Fibroblast of mammary gland (primary cell): ENCODE results near the gene CCDC137.
"Not testable (repeated sequence)": the region's sequence is repeated elsewhere in the genome, so short reads cannot be mapped to it uniquely, and the experiment has no call there.

Source experiments
- DNase-seq: peaks from one replicate; pipeline ENCODE4 v3.0.0-alpha.2; 2010; ENCODE audit warnings: low read depth
- H3K4me3 ChIP-seq: 2 replicates; pipeline ENCODE4 v1.5.1; 2011; ENCODE audit warnings: low read depth, mild to moderate bottlenecking, low read length, moderate library complexity; ENCODE audit not compliant: control insufficient read depth
- TF ChIP-seq, protein P1 (sequence below): conservative IDR thresholded peaks from 2 replicates; pipeline ENCODE4 v1.5.1; 2011; ENCODE audit warnings: low read depth, low read length, inconsistent platforms; ENCODE audit not compliant: control insufficient read depth, insufficient read depth

Gene CCDC137

DNA sequence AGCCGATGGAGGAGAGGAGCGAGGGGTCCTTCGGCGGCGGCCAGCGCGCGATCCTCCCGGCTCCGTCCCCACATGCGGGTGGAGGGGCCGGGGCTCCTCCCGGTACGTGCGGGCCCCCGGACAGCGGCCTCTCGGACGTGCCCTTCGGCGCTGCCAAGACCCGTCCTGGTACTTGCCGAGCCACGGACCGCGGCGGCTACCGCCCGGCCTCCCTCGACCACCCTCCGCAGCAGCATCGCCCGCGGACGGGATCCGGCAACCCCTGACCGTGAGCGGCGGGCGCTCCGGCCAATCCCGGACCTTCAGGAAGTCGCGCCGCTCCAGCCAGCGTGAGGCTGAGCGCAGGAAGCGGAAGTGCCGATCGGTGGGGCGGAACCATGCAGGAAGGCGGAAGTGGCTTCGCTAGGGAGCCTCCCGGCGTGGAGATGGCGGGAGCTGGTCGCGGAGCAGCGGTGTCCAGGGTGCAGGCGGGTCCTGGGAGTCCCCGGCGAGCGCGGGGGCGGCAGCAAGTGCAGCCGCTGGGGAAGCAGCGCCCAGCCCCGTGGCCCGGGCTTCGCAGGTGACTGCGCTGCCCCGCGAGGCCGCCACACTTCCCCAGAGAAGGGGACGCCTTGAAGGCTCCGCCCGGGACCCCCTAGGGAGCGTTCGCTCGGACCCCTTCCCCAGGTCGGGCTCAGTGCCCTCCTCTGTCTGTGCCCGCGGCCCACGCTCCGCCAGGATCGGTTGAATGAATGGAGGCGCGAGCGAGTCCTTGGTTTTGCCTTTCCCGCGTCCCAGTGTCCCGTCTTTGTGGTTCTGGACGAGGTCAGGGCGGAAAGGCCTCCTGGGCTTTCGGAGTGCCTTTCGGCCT, at the start of gene CCDC137, which contains the start of gene OXLD1:
Gene CCDC137 (plus strand): TSS at position 396 of the 850 bp plus-strand sequence. CDS start 30 bp downstream, at position 426.
Gene OXLD1 (minus strand): TSS at position 264 of the 850 bp plus-strand sequence. CDS start 28 bp downstream, at position 236.
- peak; percentile 95 for DNase-seq
- H3K4me3 ChIP-seq: peak within 1 kb of the TSS; percentile 85
- TF ChIP-seq, protein P1, sequence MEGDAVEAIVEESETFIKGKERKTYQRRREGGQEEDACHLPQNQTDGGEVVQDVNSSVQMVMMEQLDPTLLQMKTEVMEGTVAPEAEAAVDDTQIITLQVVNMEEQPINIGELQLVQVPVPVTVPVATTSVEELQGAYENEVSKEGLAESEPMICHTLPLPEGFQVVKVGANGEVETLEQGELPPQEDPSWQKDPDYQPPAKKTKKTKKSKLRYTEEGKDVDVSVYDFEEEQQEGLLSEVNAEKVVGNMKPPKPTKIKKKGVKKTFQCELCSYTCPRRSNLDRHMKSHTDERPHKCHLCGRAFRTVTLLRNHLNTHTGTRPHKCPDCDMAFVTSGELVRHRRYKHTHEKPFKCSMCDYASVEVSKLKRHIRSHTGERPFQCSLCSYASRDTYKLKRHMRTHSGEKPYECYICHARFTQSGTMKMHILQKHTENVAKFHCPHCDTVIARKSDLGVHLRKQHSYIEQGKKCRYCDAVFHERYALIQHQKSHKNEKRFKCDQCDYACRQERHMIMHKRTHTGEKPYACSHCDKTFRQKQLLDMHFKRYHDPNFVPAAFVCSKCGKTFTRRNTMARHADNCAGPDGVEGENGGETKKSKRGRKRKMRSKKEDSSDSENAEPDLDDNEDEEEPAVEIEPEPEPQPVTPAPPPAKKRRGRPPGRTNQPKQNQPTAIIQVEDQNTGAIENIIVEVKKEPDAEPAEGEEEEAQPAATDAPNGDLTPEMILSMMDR: no peak

DNA sequence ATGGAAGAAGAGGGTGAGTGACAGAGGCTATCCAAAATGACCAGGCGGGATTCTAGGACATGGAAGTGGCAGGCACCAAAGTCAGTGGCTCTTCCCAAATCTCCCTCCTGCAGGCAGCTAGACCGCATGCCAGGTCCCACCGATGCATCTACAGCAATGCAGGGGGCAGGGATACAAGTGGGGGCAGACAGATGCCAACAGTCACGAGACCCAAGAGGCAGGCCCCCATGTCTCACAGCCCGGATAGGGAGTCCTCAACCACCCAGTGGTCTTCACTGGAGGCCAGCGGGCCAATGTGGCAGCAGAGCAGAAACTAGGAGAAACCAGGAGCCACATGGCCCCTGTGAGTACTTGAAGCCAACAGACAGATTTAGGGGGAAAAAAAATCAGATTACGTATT, 49.7 kb upstream of the CCDC137 start:
- TF ChIP-seq, protein P1: no peak
- no peak for DNase-seq
- no peak overlapping the region for H3K4me3 ChIP-seq

DNA sequence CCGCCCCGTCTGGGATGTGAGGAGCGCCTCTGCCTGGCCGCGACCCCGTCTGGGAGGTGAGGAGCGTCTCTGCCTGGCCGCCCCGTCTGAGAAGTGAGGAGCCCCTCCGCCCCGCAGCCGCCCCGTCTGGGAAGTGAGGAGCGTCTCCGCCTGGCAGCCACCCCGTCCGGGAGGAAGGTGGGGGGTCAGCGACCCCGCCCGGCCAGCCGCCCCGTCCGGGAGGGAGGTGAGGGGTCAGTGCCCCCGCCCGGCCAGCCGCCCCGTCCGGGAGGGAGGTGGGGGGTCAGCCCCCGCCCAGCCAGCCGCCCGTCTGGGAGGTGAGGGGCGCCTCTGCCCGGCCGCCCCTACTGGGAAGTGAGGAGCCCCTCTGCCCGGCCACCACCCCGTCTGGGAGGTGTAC, 48.2 kb upstream of the CCDC137 start:
- not testable (repeated sequence) for H3K4me3 ChIP-seq, DNase-seq

DNA sequence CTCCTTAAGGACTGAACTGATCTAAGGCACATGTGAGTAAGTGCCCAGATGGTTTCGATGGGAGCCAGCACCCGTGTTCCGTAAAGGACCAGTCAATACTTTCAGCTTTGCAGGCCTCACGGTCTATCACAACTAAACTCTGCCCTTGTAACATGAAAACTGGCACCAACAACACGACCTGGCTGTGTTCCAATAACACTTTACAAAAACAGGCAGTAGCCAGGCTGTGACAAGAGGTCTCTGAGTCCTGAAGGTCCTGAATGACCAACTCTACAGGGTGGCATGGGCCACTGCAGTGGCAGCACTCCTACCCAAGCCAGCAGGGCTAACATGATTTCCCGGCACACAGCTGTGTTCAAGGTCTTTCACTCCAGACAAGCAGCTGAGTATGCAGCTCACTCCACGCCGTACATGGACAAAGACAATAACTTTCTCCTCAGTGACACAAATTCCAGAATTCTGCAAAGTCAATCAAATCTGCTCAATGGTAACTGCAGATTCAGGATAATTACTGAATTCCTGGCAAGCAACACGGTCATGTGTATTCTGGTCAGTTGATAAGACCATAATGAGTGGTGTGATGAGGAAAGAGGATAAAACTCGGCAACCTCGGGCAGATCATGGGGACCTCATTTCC, 44.9 kb upstream of the CCDC137 start:
- H3K4me3 ChIP-seq: no peak overlapping the region
- DNase-seq: no peak
- TF ChIP-seq, protein P1: no peak

- TF ChIP-seq, protein P1: no peak
- no peak overlapping the region for H3K4me3 ChIP-seq
- no peak for DNase-seq
These were observed 36.3 kb upstream of the CCDC137 start for GRCh38 chr17:81630274-81630673.

- TF ChIP-seq, protein P1: no peak
- no peak for DNase-seq
- H3K4me3 ChIP-seq: no peak overlapping the region
These were observed 35.1 kb upstream of the CCDC137 start for GRCh38 chr17:81631482-81631881.

- TF ChIP-seq, protein P1: no peak
- H3K4me3 ChIP-seq: peak overlapping the region; percentile 91
- no peak for DNase-seq
These were observed 31.1 kb upstream of the CCDC137 start for GRCh38 chr17:81635431-81635830.
